Epithelial cell of esophagus (primary cell): ENCODE measurements around the gene KIF2A.

ENCODE experiments used
- DNase-seq: peaks from one replicate; pipeline ENCODE4 v3.0.0; 2010; ENCODE audit warnings: low read depth
- H3K4me3 ChIP-seq: 2 replicates; pipeline ENCODE4 v1.5.1; 2011; ENCODE audit warnings: mild to moderate bottlenecking, low read length, control low read depth
- TF ChIP-seq, protein P1 (sequence below): IDR thresholded peaks from 2 replicates; pipeline ENCODE4 v1.5.1; 2011; ENCODE audit warnings: low read depth, mild to moderate bottlenecking, low read length, control low read depth, inconsistent platforms; ENCODE audit not compliant: insufficient read depth; ENCODE audit errors: missing control alignments

The KIF2A gene

DNA sequence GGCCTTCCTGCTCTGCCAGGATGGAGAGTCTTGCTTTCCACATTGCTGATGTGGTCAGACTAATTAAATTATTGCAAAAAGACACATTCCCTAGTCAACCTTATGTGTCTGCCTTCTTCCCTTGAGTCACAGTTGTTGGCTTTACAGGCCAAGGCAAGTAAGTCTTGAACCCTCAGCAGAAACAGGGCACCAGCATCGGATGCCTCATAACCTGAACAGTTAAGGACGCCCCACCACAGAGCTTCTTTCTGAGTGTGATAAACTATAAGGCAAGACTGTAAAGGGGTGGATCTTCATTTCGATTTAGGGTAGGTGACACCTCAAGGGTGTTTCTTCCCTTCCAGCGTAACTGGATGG is 670 bp upstream of the KIF2A start:
- peak overlapping the region; percentile 41 for H3K4me3 ChIP-seq
- TF ChIP-seq, protein P1, sequence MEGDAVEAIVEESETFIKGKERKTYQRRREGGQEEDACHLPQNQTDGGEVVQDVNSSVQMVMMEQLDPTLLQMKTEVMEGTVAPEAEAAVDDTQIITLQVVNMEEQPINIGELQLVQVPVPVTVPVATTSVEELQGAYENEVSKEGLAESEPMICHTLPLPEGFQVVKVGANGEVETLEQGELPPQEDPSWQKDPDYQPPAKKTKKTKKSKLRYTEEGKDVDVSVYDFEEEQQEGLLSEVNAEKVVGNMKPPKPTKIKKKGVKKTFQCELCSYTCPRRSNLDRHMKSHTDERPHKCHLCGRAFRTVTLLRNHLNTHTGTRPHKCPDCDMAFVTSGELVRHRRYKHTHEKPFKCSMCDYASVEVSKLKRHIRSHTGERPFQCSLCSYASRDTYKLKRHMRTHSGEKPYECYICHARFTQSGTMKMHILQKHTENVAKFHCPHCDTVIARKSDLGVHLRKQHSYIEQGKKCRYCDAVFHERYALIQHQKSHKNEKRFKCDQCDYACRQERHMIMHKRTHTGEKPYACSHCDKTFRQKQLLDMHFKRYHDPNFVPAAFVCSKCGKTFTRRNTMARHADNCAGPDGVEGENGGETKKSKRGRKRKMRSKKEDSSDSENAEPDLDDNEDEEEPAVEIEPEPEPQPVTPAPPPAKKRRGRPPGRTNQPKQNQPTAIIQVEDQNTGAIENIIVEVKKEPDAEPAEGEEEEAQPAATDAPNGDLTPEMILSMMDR, result no peak
- no peak for DNase-seq

DNA sequence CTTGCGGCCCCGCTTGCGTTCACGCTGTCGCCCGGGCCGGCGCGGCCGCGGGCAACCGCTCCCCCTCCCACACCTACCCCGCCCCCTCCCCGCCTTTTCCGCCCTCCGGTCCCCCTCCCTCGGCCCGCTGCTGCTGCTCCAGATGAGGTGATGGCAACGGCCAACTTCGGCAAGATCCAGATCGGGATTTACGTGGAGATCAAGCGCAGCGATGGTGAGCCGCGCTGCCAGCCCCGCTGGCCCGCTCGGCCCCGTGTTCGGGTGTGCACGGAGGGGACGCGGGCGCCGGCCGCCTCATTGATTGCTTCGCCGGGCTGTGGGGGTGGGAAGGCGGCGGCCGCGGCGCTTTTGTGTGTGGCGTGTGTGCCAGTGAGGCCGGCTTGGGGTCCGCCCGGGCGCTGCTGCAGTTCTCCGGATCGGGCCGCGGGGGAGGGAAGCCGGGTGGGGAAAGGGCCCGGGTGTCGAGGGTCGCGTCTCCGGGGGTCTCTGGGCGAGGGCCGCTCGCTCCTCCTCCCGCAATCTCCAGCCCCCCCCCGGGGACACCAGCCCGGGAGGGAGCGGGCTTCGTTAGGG is 403 bp downstream of the KIF2A start:
- TF ChIP-seq, protein P1, result no peak
- no peak for DNase-seq
- peak overlapping the region; percentile 79 for H3K4me3 ChIP-seq

GRCh38 chr5:62306896-62307689 is 1.1 kb downstream of the KIF2A start:
- peak; percentile 30 for DNase-seq

GRCh38 chr5:62308439-62308838 is 2.4 kb downstream of the KIF2A start:
- no peak overlapping the region for H3K4me3 ChIP-seq
- no peak for DNase-seq
- TF ChIP-seq, protein P1, result no peak

More at GRCh38 chr5:62306896-62307689, 1.1 kb downstream of the KIF2A start:
- H3K4me3 ChIP-seq, result peak overlapping the region; percentile 79
- TF ChIP-seq, protein P1, result no peak

- TF ChIP-seq, protein P1, result no peak
Measured at GRCh38 chr5:62309107-62309506, 3.1 kb downstream of the KIF2A start.

DNA sequence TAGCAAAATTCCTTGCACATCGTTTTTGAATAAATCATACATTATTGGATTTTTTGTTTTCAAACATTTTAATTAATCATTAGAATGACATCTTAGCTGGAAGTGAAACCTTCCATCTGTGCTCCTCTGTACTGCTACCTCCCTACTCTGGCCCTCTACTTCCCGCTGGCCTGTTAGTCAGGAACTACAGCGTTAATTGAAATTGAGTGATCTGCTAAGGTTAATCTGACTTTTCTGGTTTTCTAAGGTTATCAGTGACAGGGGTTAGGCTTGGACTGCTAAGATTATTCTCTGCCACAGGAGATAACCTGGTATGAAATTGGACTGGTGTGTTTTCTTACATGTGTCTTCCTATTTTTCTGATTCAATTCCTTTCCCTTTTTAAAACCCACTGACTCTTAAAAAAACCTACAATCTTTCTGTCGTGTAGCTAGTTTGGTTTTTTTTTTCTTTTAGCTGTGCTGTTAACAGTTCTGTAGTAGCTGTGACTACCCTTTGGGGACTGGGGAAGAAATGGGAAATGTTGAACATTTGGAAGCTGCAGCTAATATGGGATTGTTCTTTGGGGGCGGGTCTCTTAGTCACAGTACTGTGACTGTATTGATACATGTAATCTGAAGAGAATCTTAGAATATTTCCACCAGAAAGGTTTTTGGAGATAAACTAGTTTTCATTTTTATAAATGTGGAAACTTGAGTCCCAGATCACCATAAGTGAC is 4.6 kb downstream of the KIF2A start:
- no peak for DNase-seq
- no peak overlapping the region for H3K4me3 ChIP-seq
- TF ChIP-seq, protein P1, result no peak

More at GRCh38 chr5:62309107-62309506, 3.1 kb downstream of the KIF2A start:
- DNase-seq, result no peak
- no peak overlapping the region for H3K4me3 ChIP-seq

- peak; percentile 58 for DNase-seq
- TF ChIP-seq, protein P1, result no peak
- H3K4me3 ChIP-seq, result no peak overlapping the region
Measured at GRCh38 chr5:62312036-62312435, 6.0 kb downstream of the KIF2A start.
